Measurements from ENCODE around the gene CTF1. TPM values are rescaled to one million over a fixed set of nuclear protein-coding genes. Genes with fewer than 3 reads are reported as not detected.

The CTF1 gene
- total and polyA plus RNA-seq, 4 donors: 0.19 to 0.75 (median 0.35) TPM; not detected in 1

DNA sequence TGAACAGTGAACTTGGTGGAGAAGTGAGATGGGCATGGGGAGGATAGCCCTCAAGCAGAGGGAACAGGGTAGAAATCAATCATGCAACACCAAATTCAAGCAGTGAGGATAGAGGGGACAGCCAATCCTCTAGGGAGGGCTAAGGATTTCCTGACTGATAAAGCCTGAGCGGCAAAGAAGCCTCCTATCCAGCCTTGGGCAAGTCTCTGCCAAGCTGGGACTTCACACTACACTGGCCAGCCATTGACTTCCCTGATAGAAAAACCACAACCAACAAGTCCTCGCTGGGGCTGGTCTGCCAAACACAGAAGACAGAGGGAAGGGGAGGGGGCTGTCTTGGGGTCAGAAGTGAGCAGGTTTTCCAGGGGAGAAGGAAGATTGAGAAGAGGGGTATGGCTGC lies 24.5 kb downstream of the CTF1 start:
- no peaks in the 10 kb centered on the region for H3K27me3 ChIP-seq (ENCODE audit: control insufficient read depth in 4 of 4, insufficient read depth in 4 of 4, low read length in 3 of 4)
- no peaks in the 10 kb centered on the region for H3K36me3 ChIP-seq (ENCODE audit: control insufficient read depth in 4 of 4, insufficient read depth in 3 of 4, low read depth in 1 of 4, low read length in 3 of 4)
- H3K9ac ChIP-seq (ENCODE audit: low read depth in 1 of 2, low read length in 2 of 2): no peak overlapping the region
- H3K4me1 ChIP-seq (ENCODE audit: control insufficient read depth in 4 of 4, insufficient read depth in 4 of 4, low read length in 3 of 4): peaks cover 4 to 9% (median 8%) of the 10 kb centered on the region in 4 donors
- no peak overlapping the region for H3K27ac ChIP-seq (ENCODE audit: low read depth in 1 of 2, low read length in 2 of 2)
- DNase-seq (ENCODE audit: low spot score): no peak
- TF ChIP-seq RXRA (IDR thresholded peaks at IDR 0.05): no peak
- no peak for TF ChIP-seq RAD21 (IDR thresholded peaks at IDR 0.05)
- no peak for TF ChIP-seq HNF4G (IDR thresholded peaks at IDR 0.05)
- TF ChIP-seq, protein P1, sequence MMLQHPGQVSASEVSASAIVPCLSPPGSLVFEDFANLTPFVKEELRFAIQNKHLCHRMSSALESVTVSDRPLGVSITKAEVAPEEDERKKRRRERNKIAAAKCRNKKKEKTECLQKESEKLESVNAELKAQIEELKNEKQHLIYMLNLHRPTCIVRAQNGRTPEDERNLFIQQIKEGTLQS (IDR thresholded peaks at IDR 0.05): no peak
- TF ChIP-seq JUND (IDR thresholded peaks at IDR 0.05): no peak
- TF ChIP-seq TAF1 (conservative IDR thresholded peaks at IDR 0.05): no peak
- TF ChIP-seq FOXA2 (IDR thresholded peaks at IDR 0.05): no peak
- TF ChIP-seq HNF4A (conservative IDR thresholded peaks at IDR 0.05): no peak
- no peak for TF ChIP-seq YY1 (IDR thresholded peaks at IDR 0.05)
- no peak for TF ChIP-seq NR2F2 (IDR thresholded peaks at IDR 0.05)
- TF ChIP-seq, protein P2, sequence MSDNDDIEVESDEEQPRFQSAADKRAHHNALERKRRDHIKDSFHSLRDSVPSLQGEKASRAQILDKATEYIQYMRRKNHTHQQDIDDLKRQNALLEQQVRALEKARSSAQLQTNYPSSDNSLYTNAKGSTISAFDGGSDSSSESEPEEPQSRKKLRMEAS (IDR thresholded peaks at IDR 0.05): no peak
- TF ChIP-seq SP1 (IDR thresholded peaks at IDR 0.05): no peak
- no peak for TF ChIP-seq GABPA (IDR thresholded peaks at IDR 0.05 in 1 of 2, conservative IDR thresholded peaks at IDR 0.05 in 1 of 2)
- TF ChIP-seq, protein P3, sequence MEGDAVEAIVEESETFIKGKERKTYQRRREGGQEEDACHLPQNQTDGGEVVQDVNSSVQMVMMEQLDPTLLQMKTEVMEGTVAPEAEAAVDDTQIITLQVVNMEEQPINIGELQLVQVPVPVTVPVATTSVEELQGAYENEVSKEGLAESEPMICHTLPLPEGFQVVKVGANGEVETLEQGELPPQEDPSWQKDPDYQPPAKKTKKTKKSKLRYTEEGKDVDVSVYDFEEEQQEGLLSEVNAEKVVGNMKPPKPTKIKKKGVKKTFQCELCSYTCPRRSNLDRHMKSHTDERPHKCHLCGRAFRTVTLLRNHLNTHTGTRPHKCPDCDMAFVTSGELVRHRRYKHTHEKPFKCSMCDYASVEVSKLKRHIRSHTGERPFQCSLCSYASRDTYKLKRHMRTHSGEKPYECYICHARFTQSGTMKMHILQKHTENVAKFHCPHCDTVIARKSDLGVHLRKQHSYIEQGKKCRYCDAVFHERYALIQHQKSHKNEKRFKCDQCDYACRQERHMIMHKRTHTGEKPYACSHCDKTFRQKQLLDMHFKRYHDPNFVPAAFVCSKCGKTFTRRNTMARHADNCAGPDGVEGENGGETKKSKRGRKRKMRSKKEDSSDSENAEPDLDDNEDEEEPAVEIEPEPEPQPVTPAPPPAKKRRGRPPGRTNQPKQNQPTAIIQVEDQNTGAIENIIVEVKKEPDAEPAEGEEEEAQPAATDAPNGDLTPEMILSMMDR (IDR thresholded peaks at IDR 0.05; ENCODE audit: low read depth, low read length, missing input control): no peak
- TF ChIP-seq, protein P4, sequence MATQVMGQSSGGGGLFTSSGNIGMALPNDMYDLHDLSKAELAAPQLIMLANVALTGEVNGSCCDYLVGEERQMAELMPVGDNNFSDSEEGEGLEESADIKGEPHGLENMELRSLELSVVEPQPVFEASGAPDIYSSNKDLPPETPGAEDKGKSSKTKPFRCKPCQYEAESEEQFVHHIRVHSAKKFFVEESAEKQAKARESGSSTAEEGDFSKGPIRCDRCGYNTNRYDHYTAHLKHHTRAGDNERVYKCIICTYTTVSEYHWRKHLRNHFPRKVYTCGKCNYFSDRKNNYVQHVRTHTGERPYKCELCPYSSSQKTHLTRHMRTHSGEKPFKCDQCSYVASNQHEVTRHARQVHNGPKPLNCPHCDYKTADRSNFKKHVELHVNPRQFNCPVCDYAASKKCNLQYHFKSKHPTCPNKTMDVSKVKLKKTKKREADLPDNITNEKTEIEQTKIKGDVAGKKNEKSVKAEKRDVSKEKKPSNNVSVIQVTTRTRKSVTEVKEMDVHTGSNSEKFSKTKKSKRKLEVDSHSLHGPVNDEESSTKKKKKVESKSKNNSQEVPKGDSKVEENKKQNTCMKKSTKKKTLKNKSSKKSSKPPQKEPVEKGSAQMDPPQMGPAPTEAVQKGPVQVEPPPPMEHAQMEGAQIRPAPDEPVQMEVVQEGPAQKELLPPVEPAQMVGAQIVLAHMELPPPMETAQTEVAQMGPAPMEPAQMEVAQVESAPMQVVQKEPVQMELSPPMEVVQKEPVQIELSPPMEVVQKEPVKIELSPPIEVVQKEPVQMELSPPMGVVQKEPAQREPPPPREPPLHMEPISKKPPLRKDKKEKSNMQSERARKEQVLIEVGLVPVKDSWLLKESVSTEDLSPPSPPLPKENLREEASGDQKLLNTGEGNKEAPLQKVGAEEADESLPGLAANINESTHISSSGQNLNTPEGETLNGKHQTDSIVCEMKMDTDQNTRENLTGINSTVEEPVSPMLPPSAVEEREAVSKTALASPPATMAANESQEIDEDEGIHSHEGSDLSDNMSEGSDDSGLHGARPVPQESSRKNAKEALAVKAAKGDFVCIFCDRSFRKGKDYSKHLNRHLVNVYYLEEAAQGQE (IDR thresholded peaks at IDR 0.05): no peak
- TF ChIP-seq, protein P5, sequence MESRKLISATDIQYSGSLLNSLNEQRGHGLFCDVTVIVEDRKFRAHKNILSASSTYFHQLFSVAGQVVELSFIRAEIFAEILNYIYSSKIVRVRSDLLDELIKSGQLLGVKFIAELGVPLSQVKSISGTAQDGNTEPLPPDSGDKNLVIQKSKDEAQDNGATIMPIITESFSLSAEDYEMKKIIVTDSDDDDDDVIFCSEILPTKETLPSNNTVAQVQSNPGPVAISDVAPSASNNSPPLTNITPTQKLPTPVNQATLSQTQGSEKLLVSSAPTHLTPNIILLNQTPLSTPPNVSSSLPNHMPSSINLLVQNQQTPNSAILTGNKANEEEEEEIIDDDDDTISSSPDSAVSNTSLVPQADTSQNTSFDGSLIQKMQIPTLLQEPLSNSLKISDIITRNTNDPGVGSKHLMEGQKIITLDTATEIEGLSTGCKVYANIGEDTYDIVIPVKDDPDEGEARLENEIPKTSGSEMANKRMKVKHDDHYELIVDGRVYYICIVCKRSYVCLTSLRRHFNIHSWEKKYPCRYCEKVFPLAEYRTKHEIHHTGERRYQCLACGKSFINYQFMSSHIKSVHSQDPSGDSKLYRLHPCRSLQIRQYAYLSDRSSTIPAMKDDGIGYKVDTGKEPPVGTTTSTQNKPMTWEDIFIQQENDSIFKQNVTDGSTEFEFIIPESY (IDR thresholded peaks at IDR 0.05): no peak
- 79% methylated on average over 2 of the region's 2 CpGs for WGBS
- H3K4me3 ChIP-seq (ENCODE audit: low read depth in 1 of 3, low read length in 3 of 3): no peak overlapping the region
- no peaks in the 10 kb centered on the region for H3K9me3 ChIP-seq (ENCODE audit: control insufficient read depth in 4 of 4, low read length in 3 of 4)

DNA sequence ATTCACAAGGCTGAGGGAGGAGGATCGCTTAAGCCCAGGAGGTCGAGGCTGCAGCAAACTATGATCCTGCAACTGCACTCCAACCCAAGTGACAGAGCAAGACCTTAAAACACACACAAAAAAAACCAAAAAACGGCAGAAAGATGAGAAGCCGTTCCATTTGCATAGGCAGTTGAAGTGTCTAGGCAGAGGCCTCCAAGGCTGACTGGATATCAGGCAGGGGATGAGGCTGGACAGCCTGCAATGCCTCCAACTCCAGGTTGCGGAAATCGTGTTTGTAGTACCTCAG lies 25.0 kb downstream of the CTF1 start:
- no peak overlapping the region for H3K9ac ChIP-seq (ENCODE audit: low read depth in 1 of 2, low read length in 2 of 2)
- WGBS: 33% methylated on average over 6 of the region's 6 CpGs

More for the DNA sequence above, 25.0 kb downstream of the CTF1 start:
- H3K27ac ChIP-seq (ENCODE audit: low read depth in 1 of 2, low read length in 2 of 2): peak overlapping the region; percentile 63 to 84
- H3K4me1 ChIP-seq (ENCODE audit: control insufficient read depth in 4 of 4, insufficient read depth in 4 of 4, low read length in 3 of 4): peaks cover 4 to 9% (median 8%) of the 10 kb centered on the region in 4 donors
- no peaks in the 10 kb centered on the region for H3K27me3 ChIP-seq (ENCODE audit: control insufficient read depth in 4 of 4, insufficient read depth in 4 of 4, low read length in 3 of 4)
- peak overlapping the region in 2 of 3 donors; percentile 42 to 92 for H3K4me3 ChIP-seq (ENCODE audit: low read depth in 1 of 3, low read length in 3 of 3)
- DNase-seq (ENCODE audit: low spot score): no peak
- TF ChIP-seq, protein P4 (IDR thresholded peaks at IDR 0.05): peak; percentile 91
- no peak for TF ChIP-seq EGR1 (IDR thresholded peaks at IDR 0.05; ENCODE audit: low read depth in 2 of 2)
- no peaks in the 10 kb centered on the region for H3K9me3 ChIP-seq (ENCODE audit: control insufficient read depth in 4 of 4, low read length in 3 of 4)
- no peaks in the 10 kb centered on the region for H3K36me3 ChIP-seq (ENCODE audit: control insufficient read depth in 4 of 4, insufficient read depth in 3 of 4, low read depth in 1 of 4, low read length in 3 of 4)
